Breast epithelium (tissue), 4 donors: ENCODE data around the gene CLCN3. TPM values are rescaled to one million over a fixed set of nuclear protein-coding genes. Genes with fewer than 3 reads are reported as not detected.

Experiments used
- DNase-seq, 2 donors: peaks; one replicate each; pipeline ENCODE4 v3.0.0-alpha.2; 2019; ENCODE audit warnings: low spot score in 2 of 2
- H3K27ac ChIP-seq, 2 donors: fragments of 200-600 bp; sonication (generic) in 1 of 2; one replicate each; pipeline ENCODE4 v1.5.1; 2016 to 2019; ENCODE audit warnings: mild to moderate bottlenecking in 1 of 2
- H3K27me3 ChIP-seq, 2 donors: fragments of 200-600 bp; sonication (generic) in 1 of 2; one replicate each; pipeline versions ENCODE4 v1.5.1 to v1.6.0; 2017 to 2019; ENCODE audit warnings: control low read depth in 1 of 2, mild to moderate bottlenecking in 1 of 2
- H3K36me3 ChIP-seq: fragments of 200-600 bp; one replicate; pipeline ENCODE4 v1.5.1; 2019
- H3K4me1 ChIP-seq, 2 donors: fragments of 200-600 bp; sonication (generic); one replicate each; pipeline ENCODE4 v1.5.1; 2016 to 2019; ENCODE audit warnings: control low read depth in 1 of 2
- H3K4me3 ChIP-seq, 3 donors: fragments of 200-600 bp; sonication (generic); 1 replicate in 2 of 3; 2 replicates in 1 of 3; pipeline ENCODE4 v1.5.1; 2016 to 2019; ENCODE audit warnings: mild to moderate bottlenecking in 3 of 3, moderate library complexity in 2 of 3
- H3K9me3 ChIP-seq, 2 donors: fragments of 200-600 bp; sonication (generic) in 1 of 2; one replicate each; pipeline ENCODE4 v1.5.1; 2016 to 2019; ENCODE audit warnings: control low read depth in 1 of 2
- CTCF ChIP-seq, 3 donors: fragments of 450-650 bp; IDR thresholded peaks; one replicate each; pipeline ENCODE4 v1.5.1; 2016 to 2017; ENCODE audit warnings: antibody characterized with exemption in 3 of 3, mild to moderate bottlenecking in 3 of 3, moderate library complexity in 3 of 3
- POLR2A ChIP-seq: fragments of 450-650 bp; IDR thresholded peaks from one replicate; pipeline ENCODE4 v1.6.1; 2016; ENCODE audit warnings: antibody characterized with exemption, mild to moderate bottlenecking, moderate library complexity
- POLR2AphosphoS5 ChIP-seq, 3 donors: sonication (generic); formaldehyde crosslinking; IDR thresholded peaks; one replicate each; pipeline ENCODE4 v1.6.1; 2017; ENCODE audit warnings: antibody characterized with exemption in 3 of 3
- intact Hi-C: fragments of 100-400 bp; cut with DNase I; formaldehyde crosslinking; loops from one replicate; pipeline ENCODE4 v1.15.1; 2023; ENCODE audit warnings: low total_unique reads
- total RNA-seq, 3 donors: library from RNA; depleted of rRNA; stranded (reverse); fragments of >200 nt; gene quantifications; one replicate each; pipeline ENCODE4 v1.1.0, GENCODE V29; 2016

The CLCN3 gene
- total RNA-seq, 3 donors from 2014 or later, result 26.4 to 65.7 (median 32.8) TPM

GRCh38 chr4:169617306-169617705 is 3.1 kb upstream of the CLCN3 start:
- Histone ChIP-seq H3K4me1 (peaks cover 4 to 11% of the 10 kb centered on the region in 2 donors), H3K36me3 (no peaks in the 10 kb centered on the region), H3K27ac (no peak overlapping the region), H3K9me3 (no peaks in the 10 kb centered on the region), H3K27me3 (no peaks in the 10 kb centered on the region), H3K4me3 (no peak overlapping the region)
- intact Hi-C loops, result no loop called here
- TF ChIP-seq POLR2AphosphoS5 (IDR thresholded peaks at IDR 0.05) (no peak), CTCF (IDR thresholded peaks at IDR 0.05) (no peak), POLR2A (no peak)
- no peak for DNase-seq

DNA sequence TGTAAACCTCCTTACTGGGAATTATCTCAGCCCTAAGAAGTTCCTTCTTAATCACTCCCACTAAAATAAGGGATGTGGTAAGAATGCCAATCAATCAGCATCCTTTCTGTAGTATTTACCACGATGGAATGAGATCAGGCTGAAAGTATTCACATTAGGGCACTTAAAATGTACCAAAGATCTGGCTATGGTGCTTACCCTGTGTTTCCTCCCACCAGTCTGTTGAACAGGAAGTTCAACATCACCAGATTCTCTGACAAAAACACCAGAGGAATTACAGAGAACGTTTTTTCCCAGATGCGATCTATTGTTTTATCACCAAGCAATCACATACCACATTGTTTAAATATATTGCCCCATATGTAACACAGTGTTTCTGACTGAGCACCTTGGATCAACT is 2.1 kb upstream of the CLCN3 start:
- Histone ChIP-seq H3K36me3 (no peaks in the 10 kb centered on the region), H3K27me3 (no peaks in the 10 kb centered on the region), H3K9me3 (no peaks in the 10 kb centered on the region), H3K4me1 (peaks cover 2 to 11% of the 10 kb centered on the region in 2 donors), H3K4me3 (no peak overlapping the region), H3K27ac (no peak overlapping the region)
- TF ChIP-seq CTCF (IDR thresholded peaks at IDR 0.05), result no peak
- no peak for TF ChIP-seq POLR2AphosphoS5 (IDR thresholded peaks at IDR 0.05)
- no peak for TF ChIP-seq POLR2A
- no peak for DNase-seq
- intact Hi-C loops, result no loop called here

DNA sequence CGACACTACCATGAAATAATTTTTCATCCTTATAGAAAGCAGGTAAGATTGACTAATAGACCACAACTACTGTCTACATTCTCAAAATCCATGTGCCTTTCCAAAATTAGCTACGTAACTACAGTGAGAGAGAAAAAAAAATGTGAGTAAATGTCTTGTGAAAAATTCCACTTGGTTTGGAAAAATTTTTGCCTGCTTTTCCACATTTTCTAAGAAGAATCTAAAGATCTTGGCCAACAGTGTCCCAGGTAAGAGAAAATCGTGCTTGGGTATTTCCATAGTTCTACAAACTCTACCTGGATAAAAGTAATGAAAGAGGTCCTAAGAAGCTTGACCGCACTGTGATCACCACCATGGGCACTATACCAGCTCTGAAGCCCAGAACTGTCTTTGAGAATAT is 1.4 kb upstream of the CLCN3 start:
- Histone ChIP-seq H3K4me3 (peak overlapping the region in 2 of 3 donors; percentile 76 to 80), H3K9me3 (no peaks in the 10 kb centered on the region), H3K4me1 (peaks cover 0 to 8% of the 10 kb centered on the region in 2 donors), H3K36me3 (no peaks in the 10 kb centered on the region), H3K27me3 (no peaks in the 10 kb centered on the region), H3K27ac (peak overlapping the region; percentile 96 to 99)
- intact Hi-C loops, result no loop called here
- no peak for TF ChIP-seq POLR2A
- no peak for TF ChIP-seq CTCF (IDR thresholded peaks at IDR 0.05)
- TF ChIP-seq POLR2AphosphoS5 (IDR thresholded peaks at IDR 0.05), result no peak
- DNase-seq, result no peak

DNA sequence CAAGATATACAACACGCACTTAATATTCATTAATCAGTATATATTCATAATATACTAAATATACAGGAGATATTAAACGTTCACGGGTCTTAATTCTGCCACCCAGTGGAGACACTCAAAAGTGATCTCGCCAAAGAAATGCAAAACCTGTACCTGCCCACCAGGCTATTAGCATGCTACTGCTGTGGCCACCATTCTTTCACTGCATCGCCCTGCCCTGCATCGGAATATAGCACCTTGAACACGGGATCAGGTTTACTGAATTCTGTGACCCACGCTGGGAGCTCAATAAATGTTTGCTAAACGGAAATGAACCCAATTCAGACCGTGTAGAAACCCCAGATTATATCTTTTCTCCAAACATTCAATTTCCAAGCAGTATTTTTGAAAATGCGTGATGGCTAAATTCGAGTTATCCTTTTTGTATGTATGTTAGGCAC is 840 bp upstream of the CLCN3 start:
- H3K27me3 ChIP-seq, result no peaks in the 10 kb centered on the region
- intact Hi-C loops, result no loop called here
- H3K4me3 ChIP-seq, result peak overlapping the region; percentile 55 to 80 (median 76)
- DNase-seq, result peak; percentile 55 to 68
- H3K4me1 ChIP-seq, result peaks cover 0 to 8% of the 10 kb centered on the region in 2 donors
- H3K9me3 ChIP-seq, result no peaks in the 10 kb centered on the region
- peak in 1 of 3 donors; percentile 19 for TF ChIP-seq POLR2AphosphoS5 (IDR thresholded peaks at IDR 0.05)
- peak; percentile 54 to 73 (median 63) for TF ChIP-seq CTCF (IDR thresholded peaks at IDR 0.05)
- no peak for TF ChIP-seq POLR2A
- H3K36me3 ChIP-seq, result no peaks in the 10 kb centered on the region
- peak overlapping the region; percentile 96 to 99 for H3K27ac ChIP-seq

GRCh38 chr4:169620880-169621248 is 486 bp downstream of the CLCN3 start:
- peaks cover 0 to 8% of the 10 kb centered on the region in 2 donors for H3K4me1 ChIP-seq
- H3K27me3 ChIP-seq, result no peaks in the 10 kb centered on the region
- TF ChIP-seq POLR2AphosphoS5 (IDR thresholded peaks at IDR 0.05) (no peak), POLR2A (no peak), CTCF (IDR thresholded peaks at IDR 0.05) (no peak)
- no peaks in the 10 kb centered on the region for H3K36me3 ChIP-seq
- intact Hi-C loops, result no loop called here
- peak overlapping the region; percentile 55 to 80 (median 76) for H3K4me3 ChIP-seq
- H3K9me3 ChIP-seq, result no peaks in the 10 kb centered on the region
- peak in 1 of 2 donors; percentile 37 for DNase-seq
- peak overlapping the region; percentile 96 to 99 for H3K27ac ChIP-seq
